NCI-H2107 treated with DMSO at 0.1 percent for 48 hours (cell line): Measurements from ENCODE around the gene GBGT1.

Source experiments
- DNase-seq: peaks from one replicate; lab custom pipeline; 2025; ENCODE audit not compliant: unreplicated experiment; lab: John Stamatoyannopoulos, UW

The GBGT1 gene

DNA sequence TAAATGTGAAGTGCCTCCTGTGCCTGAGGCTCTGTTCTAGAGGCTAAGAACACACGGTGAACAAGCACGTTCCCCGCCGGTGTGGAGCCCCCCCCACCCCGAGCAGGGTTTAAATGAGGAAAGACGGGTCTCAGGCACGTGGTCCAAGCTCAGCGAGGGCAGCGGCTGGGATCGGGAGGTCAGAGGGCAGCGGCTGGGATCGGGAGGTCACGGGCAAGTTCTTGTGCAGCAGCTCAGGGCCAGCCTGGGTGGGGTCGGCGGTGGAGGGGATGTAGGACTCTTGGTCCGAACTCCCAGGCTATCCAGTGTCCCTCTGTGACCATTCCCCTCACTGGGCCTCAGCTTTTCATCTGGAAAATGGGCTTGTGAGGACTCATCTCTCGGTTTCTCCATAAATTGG lies 2.7 kb upstream of the GBGT1 start:
- no peak for DNase-seq

DNA sequence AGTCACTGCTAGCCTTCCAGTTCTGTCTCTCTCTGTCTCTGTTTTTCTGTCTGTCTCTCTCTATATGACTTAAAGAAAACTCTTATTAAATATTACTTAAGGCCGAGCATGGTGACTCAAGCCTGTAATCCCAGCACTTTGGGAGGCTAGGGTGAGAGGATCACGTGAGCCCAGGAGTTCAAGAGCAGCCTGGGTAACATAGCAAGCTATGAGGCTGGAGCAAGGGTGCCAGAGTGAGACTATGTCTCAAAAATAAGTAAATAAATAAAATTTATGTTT lies 1.7 kb upstream of the GBGT1 start:
- no peak for DNase-seq

DNA sequence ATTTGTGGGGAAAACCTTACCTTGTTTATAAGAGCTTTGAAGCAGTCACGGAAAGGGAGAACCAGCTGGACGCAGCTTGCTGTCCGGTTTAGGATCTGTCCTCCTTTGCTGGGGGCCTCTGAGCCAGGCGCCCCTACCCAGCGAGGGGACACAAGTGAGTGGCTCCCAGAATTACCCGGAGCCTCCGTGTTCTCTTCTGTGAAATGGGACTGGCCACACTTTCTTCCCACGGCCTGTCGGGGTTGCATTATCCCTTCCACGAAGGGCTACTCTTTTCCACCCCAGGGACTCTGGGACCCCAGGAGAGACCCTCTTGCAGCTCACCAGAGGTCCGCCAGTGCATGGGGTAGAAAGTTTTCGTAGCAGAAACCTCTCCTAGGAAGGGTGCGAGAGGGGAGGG lies 477 bp upstream of the GBGT1 start:
- DNase-seq = no peak

DNA sequence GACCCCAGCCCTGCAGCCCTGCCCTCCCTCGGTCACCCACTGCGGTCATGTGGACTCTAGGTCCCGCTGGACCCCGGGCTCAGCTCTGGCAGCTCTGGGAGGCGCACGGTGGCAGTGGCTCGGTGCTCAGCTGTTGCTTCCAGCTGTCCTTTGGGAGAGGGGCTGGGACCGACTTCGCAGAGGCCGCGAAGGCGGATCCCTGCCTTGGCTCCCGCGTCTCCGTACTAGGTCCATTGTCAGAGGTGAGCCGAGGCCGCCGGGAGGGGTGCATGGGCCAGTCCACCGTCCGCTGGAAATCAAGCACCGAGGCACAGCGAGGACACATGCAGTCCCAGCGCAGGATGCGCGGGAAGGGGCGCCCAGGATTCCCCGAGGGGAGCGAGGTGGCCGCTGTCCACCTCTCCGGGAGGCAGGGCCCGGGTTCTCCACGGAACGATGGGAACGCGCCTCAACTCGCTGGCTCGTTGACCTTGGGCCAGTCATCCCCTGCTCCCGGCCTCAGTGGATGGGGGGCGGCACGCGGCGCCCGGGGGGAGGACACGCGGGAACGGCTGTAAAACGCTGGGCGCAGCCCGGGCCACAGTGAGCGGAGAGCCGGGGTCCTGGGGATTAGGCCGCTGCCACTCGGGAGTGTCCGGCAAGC lies 732 bp downstream of the GBGT1 start:
- no peak for DNase-seq

DNA sequence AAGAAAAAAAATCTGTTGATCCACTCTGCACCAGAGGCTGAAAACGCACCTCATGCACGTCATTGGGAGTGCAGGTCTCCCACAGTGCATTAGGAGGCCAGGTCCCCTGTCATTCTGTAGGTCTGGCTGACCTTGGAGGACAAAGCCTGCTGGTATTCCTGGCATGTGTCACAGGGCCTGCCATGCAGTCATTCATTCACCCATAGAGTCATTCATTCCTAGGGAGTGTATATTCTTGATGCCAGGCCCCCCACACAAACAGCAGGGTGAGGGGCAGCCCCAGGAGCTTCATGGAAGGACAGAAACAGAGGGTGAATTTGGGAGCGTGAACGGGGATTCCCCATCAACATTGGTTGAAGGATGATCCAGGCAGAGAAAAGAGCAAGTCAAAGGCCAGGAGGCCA lies 2.2 kb downstream of the GBGT1 start:
- DNase-seq = no peak

GRCh38 chr9:133160742-133161546 lies 2.8 kb downstream of the GBGT1 start:
- DNase-seq = peak; percentile 25

DNA sequence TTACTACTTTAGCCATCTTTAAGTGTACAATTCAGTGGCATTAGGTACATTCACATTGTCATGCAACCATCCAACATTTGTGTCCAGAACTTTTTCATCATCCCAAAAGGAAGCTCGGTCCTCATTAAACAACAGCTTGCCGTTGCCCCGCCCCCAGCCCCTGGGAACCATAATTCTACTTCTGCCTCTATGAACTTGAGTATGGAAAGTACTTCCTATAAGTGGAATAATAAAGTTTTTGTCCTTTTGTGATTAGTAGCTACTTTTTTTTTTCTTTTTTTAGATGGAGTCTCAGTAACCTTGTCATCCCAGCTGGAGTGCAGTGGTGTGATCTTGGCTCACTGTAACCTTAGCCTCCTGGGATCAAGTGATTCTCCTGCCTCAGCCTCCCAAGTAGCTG lies 5.0 kb downstream of the GBGT1 start:
- DNase-seq = no peak

DNA sequence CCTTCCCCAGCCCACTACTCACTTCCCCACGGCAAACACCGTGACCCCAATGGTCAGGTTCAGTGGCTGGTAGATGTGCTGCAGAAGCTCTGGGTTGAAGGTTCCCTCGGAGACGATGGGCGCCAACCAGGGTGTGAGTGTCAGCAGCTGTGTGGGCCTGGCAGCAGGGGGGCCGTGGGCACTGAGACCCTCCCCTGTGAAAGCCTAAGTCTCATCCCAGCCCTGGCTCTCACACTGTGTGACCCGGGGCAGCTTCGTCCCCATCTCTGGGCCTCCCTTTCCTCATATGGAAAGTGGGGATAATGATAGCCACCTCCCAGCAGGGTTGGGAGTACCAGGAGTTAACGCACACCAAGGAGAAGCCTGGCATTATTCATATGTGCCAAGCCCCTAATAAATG lies 8.6 kb downstream of the GBGT1 start:
- no peak for DNase-seq

DNA sequence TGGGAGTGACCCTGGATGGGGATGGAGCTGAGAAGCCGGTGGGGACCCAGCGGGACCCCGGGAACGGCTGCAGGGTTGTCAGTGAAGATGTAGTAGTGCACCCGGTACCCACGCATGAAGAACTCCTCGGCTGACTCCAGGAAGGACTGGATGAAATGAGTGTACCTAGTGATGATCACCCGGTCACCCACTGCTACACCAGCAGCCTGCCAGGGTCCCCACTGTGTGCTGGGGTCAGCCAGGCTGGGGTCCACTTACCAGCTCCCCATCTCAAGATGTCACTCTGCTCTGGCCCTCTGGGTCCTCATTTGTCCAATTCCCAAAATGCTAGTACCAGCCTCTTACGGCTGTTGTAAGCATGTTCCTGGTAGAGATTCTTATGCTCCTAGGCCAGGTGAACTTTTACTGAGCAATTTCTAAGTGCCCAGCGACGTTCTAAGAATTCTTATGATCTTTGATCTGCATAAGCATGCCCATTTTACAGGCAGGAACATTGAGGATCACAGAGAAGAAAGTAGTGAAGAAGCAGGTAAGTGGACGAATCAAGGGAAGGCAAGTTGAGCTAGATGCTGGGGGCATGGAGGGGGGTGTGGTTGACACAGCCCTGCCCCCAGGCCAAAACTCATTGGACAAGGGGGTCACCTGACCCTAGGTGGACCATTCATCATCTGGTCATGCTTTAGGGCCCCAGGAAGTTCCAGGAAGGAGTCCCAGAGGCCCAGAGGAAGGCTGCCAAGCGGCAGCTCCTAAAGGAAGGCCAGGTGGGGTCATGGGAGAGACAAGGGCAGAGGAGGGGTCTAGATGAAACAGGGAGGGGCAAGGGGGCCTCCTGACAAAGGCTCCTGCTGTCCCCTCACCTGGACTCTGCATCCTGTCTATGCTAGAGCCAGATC lies 9.4 kb downstream of the GBGT1 start:
- no peak for DNase-seq

DNA sequence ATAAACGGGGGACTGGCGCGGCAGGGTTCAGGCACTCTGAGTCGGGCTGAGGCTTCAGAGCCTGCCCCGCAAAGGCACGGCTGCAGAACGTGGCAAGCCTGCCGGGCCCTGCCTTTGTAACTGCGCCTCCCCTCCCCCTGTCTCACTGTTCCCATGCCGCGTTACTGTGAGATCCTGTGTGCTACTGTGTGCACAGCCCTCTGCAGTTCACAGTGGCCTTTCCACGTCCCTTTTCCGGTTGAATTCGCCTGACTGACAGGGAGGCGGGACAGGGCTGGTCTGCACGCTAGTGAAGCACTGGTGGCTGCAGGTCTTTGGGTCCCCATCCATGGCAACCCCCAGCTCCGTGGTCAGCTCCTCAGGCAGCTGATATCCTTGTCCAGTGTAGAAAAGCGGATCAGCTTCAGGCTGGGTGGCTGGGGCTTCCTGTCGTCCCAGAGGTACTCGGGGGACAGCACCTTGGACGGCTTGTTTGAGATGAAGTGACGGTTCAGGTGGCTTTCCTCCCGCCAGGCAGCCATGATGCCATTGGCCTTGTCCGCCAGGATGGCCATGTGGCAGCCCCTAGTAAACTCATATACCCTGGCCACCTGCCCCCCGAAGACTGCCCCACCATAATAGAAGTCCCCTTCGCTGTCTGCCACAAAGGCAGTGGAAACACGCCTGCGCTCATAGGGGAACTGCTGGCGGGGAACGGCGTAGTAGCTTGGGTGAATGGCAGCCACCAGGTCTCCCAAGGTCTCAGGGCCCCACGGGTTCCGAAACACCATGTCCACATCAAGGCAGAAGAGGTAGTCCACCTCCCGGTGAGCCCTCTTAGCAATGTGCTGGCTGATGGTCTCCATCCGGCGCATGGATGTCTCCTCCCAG lies 10.3 kb downstream of the GBGT1 start:
- DNase-seq = no peak

DNA sequence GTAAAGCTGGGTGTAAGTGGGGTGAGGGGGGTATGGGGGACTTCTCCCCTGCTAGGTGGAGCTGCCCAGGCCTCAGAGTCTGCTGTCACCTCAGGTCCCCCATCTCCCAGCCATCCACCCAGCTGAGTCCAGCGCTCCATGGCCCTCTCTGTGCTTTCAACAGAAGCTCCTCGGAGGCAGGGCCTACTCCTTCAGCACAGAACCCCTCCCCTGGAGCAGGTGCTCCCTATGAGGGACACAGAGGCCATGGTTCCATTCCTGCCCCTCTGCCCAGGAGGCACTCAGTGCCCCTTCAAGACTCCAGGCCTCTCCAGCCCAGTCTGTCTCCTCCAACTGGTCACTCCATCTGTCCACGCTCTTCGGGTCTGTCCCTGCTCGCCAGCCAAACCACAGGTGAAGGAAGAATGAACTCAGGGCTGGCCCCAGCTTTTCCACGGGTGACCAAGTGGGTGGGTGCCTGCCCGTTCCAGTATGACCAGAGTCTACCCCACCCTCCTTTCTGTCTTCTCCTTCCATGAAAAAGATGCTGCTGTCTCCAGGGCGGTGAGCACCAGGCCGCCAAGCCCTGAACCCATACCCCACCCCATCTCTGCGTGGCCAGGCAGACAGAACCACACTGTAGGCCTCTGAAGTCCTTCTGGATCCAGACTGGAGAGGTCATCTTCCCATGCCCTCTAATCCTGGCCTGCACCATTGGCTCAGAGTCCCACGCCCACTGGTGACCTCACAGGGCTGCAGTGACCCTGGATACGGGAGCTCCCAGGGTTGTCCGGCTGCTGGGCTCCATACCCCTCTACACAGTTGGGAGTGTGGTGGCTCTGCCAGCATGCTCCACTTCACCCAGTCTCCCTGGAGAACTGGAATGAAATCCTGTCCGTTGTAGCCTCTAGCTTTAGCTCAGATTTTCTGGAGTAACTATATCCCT lies 11.9 kb downstream of the GBGT1 start:
- DNase-seq = no peak

DNA sequence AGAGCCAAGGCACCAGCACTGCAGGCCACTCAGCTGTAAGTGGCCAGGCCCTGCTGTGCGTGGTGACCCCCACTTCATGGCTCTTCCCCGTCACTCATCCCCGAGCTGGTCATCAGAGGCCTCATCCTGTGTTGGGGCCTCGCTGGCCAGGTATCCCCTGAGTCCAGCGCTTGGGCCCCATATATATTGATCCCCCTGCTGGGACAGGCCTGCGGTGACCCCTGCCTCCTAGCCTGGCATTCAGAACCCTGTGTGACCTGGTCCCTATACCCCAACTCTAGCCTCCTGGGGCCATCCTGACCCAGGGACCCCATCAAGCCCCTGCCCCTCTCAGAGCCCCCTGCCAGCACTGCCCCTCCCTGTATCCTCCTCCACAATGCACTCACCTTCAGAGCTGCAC lies 12.7 kb downstream of the GBGT1 start:
- DNase-seq = no peak

GRCh38 chr9:133149130-133150015 lies 14.3 kb downstream of the GBGT1 start:
- DNase-seq = peak; percentile 47

- no peak for DNase-seq
Observed at GRCh38 chr9:133148199-133149129, 15.2 kb downstream of the GBGT1 start.

DNA sequence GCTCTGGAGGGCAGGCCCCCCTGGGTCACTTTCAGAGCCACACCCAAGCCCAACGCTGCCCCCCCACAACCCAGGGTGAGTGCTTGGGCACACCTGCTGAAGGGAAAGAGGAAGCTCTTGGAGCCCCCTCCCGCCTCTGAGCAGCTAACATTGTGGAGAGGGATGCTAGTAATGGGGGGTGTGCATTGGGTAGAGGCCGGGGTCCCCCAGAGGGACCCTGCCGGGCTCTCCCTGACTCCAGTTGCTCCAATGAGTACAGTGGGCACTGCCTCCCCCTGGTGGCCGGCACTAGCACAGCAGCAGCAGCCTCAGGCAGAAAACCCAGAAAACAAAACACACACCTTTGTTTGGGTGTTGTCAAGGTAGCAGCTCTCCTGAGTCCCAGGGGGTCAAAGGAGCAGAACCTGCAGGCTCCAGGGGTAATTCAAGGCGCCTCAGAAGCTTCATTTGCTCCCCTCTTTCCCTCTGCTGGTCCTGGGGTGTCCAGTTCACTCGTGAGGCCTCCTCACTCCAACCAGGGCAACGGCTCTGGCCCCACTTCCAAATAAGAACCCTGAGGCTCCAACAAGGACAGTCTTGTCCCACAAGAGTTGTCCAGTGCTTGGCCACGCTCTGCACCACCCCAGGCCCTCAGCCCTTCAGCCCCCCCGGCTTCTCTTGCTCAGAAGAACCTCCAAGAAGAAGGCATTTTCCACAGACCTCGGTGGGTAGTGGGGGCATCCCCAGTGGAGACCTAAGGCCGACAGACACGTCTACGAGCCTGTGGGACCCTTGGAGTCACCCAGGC lies 16.1 kb downstream of the GBGT1 start:
- DNase-seq = peak; percentile 63

GRCh38 chr9:133146746-133147411 lies 16.8 kb downstream of the GBGT1 start:
- DNase-seq = no peak
